ENCODE measurements around the gene TDRD12.
"Not testable (repeated sequence)": the region's sequence is repeated elsewhere in the genome, so short reads cannot be mapped to it uniquely, and the experiment has no call there.

TDRD12 gene

GRCh38 chr19:32744555-32745325, 25.2 kb downstream of the TDRD12 start:
- Mint-ChIP-seq H3K27me3 (ENCODE audit: low read depth) (peaks cover 10% of the 10 kb centered on the region), H3K9me3 (no peaks in the 10 kb centered on the region), H3K4me1 (no peaks in the 10 kb centered on the region), H3K4me3 (no peak overlapping the region), H3K36me3 (ENCODE audit: low read depth) (no peaks in the 10 kb centered on the region), H3K27ac (no peak overlapping the region)
- no peak for TF ChIP-seq CTCF (IDR thresholded peaks at IDR 0.05; ENCODE audit: unreplicated experiment in 3 of 3)

GRCh38 chr19:32745594-32746251, 26.2 kb downstream of the TDRD12 start:
- H3K27ac Mint-ChIP-seq; H3K4me1 Mint-ChIP-seq; H3K36me3 Mint-ChIP-seq (ENCODE audit: low read depth); H3K9me3 Mint-ChIP-seq; H3K27me3 Mint-ChIP-seq (ENCODE audit: low read depth); H3K4me3 Mint-ChIP-seq: not testable (repeated sequence)

GRCh38 chr19:32746631-32747196, 27.1 kb downstream of the TDRD12 start:
- H3K27me3 Mint-ChIP-seq (ENCODE audit: low read depth); H3K9me3 Mint-ChIP-seq; H3K27ac Mint-ChIP-seq; H3K4me1 Mint-ChIP-seq; H3K4me3 Mint-ChIP-seq; H3K36me3 Mint-ChIP-seq (ENCODE audit: low read depth): not testable (repeated sequence)

- Mint-ChIP-seq H3K36me3 (ENCODE audit: low read depth) (no peaks in the 10 kb centered on the region), H3K4me1 (no peaks in the 10 kb centered on the region), H3K9me3 (no peaks in the 10 kb centered on the region), H3K27me3 (ENCODE audit: low read depth) (peaks cover 4% of the 10 kb centered on the region), H3K4me3 (no peak overlapping the region), H3K27ac (no peak overlapping the region)
- TF ChIP-seq CTCF (IDR thresholded peaks at IDR 0.05; ENCODE audit: unreplicated experiment in 3 of 3): no peak
Measured at GRCh38 chr19:32748497-32748896, 28.9 kb downstream of the TDRD12 start.

- TF ChIP-seq CTCF (IDR thresholded peaks at IDR 0.05; ENCODE audit: unreplicated experiment in 3 of 3): no peak
- no peaks in the 10 kb centered on the region for H3K9me3 Mint-ChIP-seq
- no peak overlapping the region for H3K27ac Mint-ChIP-seq
- H3K4me3 Mint-ChIP-seq: no peak overlapping the region
- peaks cover 4% of the 10 kb centered on the region for H3K27me3 Mint-ChIP-seq (ENCODE audit: low read depth)
- H3K36me3 Mint-ChIP-seq (ENCODE audit: low read depth): no peaks in the 10 kb centered on the region
- no peaks in the 10 kb centered on the region for H3K4me1 Mint-ChIP-seq
Measured at GRCh38 chr19:32748948-32749347, 29.4 kb downstream of the TDRD12 start.

- no peak for TF ChIP-seq CTCF (IDR thresholded peaks at IDR 0.05; ENCODE audit: unreplicated experiment in 3 of 3)
- peaks cover 4% of the 10 kb centered on the region for H3K27me3 Mint-ChIP-seq (ENCODE audit: low read depth)
- H3K36me3 Mint-ChIP-seq (ENCODE audit: low read depth): no peaks in the 10 kb centered on the region
- no peaks in the 10 kb centered on the region for H3K9me3 Mint-ChIP-seq
- H3K27ac Mint-ChIP-seq: no peak overlapping the region
- H3K4me1 Mint-ChIP-seq: no peaks in the 10 kb centered on the region
- no peak overlapping the region for H3K4me3 Mint-ChIP-seq
Measured at GRCh38 chr19:32749361-32749760, 29.8 kb downstream of the TDRD12 start.

Measured in nephron (organoid).